RWPE1 (cell line): Measurements from ENCODE around the gene ACTL6B.
"Not testable (repeated sequence)": the region's sequence is repeated elsewhere in the genome, so short reads cannot be mapped to it uniquely, and the experiment has no call there.

Source experiments
- CTCF ChIA-PET: fragments of 350-600 bp; sonication (Branson Sonifier 250); formaldehyde crosslinking; extraction: SDS; loops from one replicate; lab custom pipeline; 2021; lab: Yijun Ruan, JAX
- POLR2A ChIA-PET: fragments of 400-600 bp; formaldehyde crosslinking; extraction: SDS; loops from one replicate; lab custom pipeline; 2020; ENCODE audit warnings: antibody characterized with exemption; ENCODE audit not compliant: low non-redundant PET; lab: Yijun Ruan, JAX
- DNase-seq: peaks from one replicate; pipeline ENCODE4 v3.0.0; 2012; ENCODE audit warnings: low spot score
- H3K27ac ChIP-seq: fragments of 450-650 bp; 2 replicates; pipeline ENCODE4 v1.5.1; 2017
- TF ChIP-seq, protein P1 (sequence below): fragments of 450-650 bp; conservative IDR thresholded peaks from 2 replicates; pipeline ENCODE4 v1.5.1; 2017; ENCODE audit warnings: low read depth, mild to moderate bottlenecking

Gene ACTL6B

DNA sequence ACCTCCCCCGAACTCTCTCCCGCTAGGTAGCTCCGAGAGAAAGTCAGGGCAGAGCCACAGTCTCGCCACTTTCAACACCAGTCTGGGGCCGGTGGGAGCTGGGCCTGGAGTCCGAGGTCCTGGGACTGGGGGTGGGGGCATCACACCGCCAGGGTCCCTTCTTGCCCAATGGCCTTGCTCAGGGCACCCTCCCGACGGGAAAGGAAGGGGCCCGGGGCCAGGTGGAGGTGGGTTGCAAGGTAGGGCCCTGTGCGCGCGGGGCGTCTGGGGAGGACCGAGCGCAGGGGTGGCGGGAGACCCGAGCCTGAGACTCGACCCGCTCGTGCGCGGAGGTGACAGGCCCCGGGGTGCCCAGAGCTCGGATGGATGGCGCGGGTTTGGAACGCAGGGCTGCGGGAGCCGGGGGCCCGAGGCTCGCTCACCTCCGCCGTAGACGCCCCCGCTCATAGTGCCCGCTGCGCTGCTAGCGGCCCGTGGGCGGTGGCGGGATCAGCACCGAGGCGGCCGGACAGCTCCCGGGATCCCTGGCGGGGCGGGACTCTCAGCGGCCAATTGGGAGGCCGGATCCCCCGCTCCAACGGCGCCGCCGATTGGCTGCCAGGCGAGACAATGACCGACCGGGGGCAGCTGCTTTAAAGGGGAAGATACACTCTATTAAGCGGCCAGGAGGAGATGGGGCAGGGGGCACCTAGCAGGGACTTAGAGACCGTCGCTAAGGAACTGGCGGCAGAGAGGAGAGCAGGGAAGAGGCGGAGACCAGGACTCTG lies at the start of gene ACTL6B:
TSS of gene ACTL6B (minus strand) at position 541 of the 767 bp plus-strand sequence. CDS start at position 447, 94 bp downstream.
- CTCF ChIA-PET, result interaction anchor here (0.6 to 0.9 kb wide), 3 partner anchors 11 to 242 kb away, joined by 3 to 4 read pairs (median 3); no protein-coding TSS in a partner anchor
- H3K27ac ChIP-seq, result no peak within 1 kb of the TSS
- POLR2A ChIA-PET, result no interaction called here
- peak; percentile 73 for DNase-seq
- TF ChIP-seq, protein P1, sequence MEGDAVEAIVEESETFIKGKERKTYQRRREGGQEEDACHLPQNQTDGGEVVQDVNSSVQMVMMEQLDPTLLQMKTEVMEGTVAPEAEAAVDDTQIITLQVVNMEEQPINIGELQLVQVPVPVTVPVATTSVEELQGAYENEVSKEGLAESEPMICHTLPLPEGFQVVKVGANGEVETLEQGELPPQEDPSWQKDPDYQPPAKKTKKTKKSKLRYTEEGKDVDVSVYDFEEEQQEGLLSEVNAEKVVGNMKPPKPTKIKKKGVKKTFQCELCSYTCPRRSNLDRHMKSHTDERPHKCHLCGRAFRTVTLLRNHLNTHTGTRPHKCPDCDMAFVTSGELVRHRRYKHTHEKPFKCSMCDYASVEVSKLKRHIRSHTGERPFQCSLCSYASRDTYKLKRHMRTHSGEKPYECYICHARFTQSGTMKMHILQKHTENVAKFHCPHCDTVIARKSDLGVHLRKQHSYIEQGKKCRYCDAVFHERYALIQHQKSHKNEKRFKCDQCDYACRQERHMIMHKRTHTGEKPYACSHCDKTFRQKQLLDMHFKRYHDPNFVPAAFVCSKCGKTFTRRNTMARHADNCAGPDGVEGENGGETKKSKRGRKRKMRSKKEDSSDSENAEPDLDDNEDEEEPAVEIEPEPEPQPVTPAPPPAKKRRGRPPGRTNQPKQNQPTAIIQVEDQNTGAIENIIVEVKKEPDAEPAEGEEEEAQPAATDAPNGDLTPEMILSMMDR, result no peak

DNA sequence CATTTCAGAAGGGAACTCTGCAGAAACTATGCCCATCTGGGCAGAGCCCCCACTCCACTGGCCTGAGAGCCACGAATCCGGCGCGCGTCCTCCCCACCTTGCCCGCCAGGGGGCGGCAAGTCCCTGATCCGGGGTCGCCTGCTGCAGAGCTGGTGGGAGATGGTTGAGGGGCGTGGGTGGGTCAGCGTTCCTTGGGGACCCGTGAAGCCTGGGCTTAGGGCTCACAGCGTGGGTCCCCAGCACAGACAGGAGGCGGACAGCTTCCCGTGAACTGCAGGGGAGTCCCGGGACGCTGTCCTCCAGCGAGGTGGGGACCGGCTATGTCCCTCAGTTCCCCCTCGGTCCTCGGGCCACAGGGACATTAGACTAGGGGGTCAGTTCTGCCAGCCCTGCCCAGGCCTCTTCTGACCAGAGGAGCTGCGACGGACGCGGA lies 49.1 kb upstream of the ACTL6B start:
- peak overlapping the region; percentile 85 for H3K27ac ChIP-seq
- TF ChIP-seq, protein P1, result peak; percentile 97
- POLR2A ChIA-PET, result interaction anchor here (0.5 to 0.9 kb wide), 4 partner anchors 12 to 276 kb away, joined by 3 to 7 read pairs (median 4); partner anchors contain the start of genes MEPCE and SLC12A9
- peak; percentile 74 for DNase-seq
- CTCF ChIA-PET, result interaction anchor here (0.5 to 2.4 kb wide), 27 partner anchors 9 to 1195 kb away, joined by 3 to 32 read pairs (median 4); partner anchors contain the start of genes EPO, GIGYF1 and SLC12A9

DNA sequence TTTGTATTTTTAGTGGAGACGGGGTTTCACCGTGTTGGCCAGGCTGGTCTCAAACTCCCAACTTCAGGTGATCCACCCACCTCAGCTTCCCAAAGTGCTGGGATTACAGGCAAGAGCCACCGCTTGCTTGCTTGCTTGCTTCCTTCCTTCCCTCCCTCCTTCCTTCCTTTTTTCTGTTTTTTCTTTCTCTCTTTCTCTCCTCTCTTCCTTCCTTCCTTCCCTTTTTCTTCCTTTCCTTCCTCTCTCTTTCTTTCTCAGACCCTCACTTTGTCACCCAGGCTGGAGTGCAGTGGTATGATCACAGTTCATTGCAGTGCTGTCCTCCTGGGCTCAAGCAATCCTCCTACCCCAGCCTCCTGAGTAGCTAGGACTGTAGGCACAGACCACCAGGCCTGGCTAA lies 44.8 kb upstream of the ACTL6B start:
- not testable (repeated sequence) for H3K27ac ChIP-seq, DNase-seq
- ChIA-PET POLR2A (interaction anchor here (0.5 kb wide), 1 partner anchor 11 kb away, joined by 7 read pairs; no protein-coding TSS in a partner anchor), CTCF (interaction anchor here (0.6 kb wide), 1 partner anchor 9 kb away, joined by 4 read pairs; no protein-coding TSS in a partner anchor)

DNA sequence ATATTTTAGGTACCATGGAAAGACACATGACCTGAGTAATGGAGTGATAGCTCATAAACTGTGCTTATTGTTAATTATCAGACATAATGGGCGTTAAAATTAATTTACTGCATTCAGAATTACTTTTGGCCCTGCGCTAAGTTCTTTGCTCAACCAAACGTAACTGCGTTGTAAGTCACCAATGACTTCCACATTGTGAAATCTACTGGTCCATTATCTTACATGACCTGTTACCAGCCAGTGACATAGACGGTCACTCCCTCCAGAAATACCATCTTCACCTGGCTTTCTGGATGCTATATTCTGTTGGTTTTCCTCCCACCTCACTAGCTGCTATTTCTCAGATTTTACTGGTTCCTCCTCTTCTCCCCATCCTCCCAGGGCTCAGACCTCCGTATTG lies 42.8 kb upstream of the ACTL6B start:
- TF ChIP-seq, protein P1, result no peak
- no peak for DNase-seq
- CTCF ChIA-PET, result interaction anchor here (0.6 to 1.2 kb wide), 3 partner anchors 9 to 153 kb away, joined by 3 to 6 read pairs (median 4); partner anchors contain the start of gene SLC12A9
- POLR2A ChIA-PET, result no interaction called here
- no peak overlapping the region for H3K27ac ChIP-seq

DNA sequence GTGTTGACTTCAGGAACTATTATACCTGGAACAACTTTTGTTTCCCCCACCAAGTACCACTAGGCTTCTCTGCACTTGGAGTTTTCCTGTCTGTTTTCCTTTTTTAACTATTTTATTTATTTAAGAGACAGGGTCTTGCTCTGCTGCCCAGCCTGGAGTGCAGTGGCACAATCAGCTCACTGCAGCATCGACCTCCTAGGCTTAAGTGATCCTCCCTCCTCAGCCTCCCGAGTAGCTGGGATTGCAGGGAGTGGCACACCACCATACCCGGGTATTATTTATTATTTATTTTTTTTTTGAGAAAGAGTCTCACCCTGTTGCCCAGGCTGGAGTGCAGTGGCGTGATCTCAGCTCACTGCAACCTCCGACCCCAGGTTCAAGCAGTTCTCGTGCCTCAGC lies 39.9 kb upstream of the ACTL6B start:
- TF ChIP-seq, protein P1, result no peak
- ChIA-PET CTCF (interaction anchor here (2.8 kb wide), 1 partner anchor 9 kb away, joined by 15 read pairs; the partner anchor contains the start of gene POP7), POLR2A (no interaction called here)
- DNase-seq, result no peak
- H3K27ac ChIP-seq, result no peak overlapping the region

DNA sequence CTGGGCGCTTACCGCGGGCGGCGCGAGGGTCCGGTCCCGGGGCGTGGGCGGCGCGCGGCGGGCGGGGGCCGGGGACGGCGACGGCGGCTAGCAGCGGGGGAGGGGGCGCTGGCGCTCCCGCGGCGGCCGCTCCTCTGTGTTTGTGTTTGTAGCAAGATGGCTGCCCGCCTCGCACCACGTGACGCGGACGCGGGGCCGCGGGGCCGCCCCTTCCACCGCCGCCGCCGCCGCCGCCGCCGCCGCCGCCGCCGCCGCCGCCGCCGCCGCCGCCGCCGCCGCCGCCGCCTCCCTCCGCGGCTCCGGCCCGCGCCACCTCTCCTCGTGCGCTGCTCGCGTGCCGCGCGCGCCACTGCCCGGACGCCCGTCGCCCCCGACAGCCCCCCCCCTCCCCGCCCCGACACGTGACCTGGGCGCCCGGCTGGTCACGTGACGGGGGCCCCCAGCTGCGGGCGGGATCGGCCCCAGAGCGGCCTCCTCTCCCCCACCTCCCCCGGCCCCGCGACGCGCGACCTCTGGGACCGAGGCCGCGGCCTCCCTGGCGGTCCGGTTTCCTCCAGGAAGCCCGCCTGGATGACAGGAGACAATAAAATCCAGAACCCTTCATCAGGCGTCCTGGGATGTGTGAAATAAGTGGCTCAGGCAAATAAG lies 38.0 kb upstream of the ACTL6B start, which contains the start of gene GIGYF1:
TSS of gene GIGYF1 (minus strand) at position 153 of the 648 bp plus-strand sequence. CDS start 6,012 bp downstream, outside the sequence.
- TF ChIP-seq, protein P1, result no peak
- CTCF ChIA-PET, result interaction anchor here (2.8 kb wide), 1 partner anchor 11 kb away, joined by 15 read pairs; the partner anchor contains the start of gene POP7

More for the DNA sequence above, 38.0 kb upstream of the ACTL6B start, which contains the start of gene GIGYF1:
- POLR2A ChIA-PET, result no interaction called here
- DNase-seq, result peak; percentile 84
- H3K27ac ChIP-seq, result peak within 1 kb of the TSS; percentile 85
